Stimulated activated CD4-positive, alpha-beta T cell treated with anti-CD3 and anti-CD28 coated beads, TNF-alpha, amount 100 ng/mL, for 4 hours (primary cell): ENCODE results near the gene TOM1L2.
"Not testable (repeated sequence)": the region's sequence is repeated elsewhere in the genome, so short reads cannot be mapped to it uniquely, and the experiment has no call there.

Source experiments
- DNase-seq, 3 experiments: peaks; one replicate each; pipeline ENCODE4 v3.0.0-alpha.2; 2020; ENCODE audit warnings: low read depth in 3 of 3

The TOM1L2 gene

DNA sequence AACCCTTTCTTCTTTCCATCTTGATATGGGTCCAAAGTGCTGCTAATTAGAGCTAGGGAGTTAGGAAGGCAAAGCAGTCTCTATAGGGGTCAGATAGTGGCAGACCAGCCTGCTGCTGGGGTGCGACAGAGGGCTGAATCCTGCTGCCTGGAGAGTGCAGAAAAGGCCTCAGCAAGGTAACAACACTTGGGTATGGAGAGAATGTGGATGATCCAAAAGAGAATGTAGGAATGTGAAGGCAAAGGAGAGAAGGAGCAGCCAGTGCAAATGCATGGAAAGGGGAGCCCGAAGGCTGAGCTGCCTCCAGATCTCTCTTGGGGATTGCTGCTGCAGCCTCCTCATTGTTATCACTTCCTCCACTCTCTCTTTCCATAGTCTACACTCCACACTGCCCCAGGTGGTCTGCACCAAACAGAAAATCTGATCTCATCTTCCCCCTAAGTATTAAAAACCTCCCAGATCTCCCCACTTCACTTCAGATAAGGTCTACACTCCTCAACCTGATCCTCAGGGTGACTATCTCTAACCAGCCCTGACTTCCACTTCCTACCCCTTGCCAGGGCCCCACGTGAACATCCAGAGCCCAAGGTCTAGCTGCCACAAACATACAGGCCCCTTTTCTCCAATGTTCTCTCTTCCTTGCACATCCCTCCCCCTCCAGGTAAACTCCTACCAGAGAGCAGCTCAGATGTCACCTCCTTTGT, 28.8 kb downstream of the TOM1L2 start:
- DNase-seq, result no peak

DNA sequence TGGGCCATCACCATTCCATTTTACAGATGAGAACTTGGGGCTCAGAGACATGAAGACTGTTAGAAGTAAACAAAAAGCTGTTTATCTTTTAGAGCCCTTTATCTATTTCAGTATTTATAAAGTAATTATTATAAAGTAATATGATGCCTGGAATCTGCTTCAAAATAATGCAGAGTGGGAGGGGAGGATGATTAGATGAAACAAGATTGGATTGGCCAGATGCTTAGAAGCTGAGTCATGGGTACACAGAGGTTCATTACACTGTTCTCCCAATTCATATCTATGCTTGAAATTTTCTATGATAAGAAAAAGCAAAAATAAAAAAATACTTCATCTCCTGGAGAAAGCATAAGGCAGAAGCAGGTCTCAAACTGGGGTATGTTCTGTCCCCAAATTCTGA, 29.4 kb downstream of the TOM1L2 start:
- no peak for DNase-seq

DNA sequence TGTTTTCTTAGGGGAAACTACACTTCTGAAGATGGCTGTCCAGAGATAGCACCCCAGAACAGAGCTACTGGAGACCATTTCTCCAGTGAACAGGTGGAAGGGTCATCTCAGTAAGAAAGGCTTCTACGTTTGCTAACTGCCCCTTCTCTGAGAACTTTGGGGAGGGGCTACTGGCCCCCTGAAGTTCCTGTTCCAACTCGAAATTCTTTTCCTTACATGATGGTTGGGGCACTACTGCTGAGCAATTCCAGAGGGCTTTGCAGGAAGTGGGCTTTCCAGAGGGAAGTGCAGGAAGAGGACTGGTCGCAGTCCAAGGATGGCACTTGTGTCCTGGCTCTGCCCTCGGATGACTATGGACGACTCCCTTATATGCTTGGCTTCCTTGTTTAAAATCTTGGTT, 31.2 kb downstream of the TOM1L2 start:
- no peak for DNase-seq

DNA sequence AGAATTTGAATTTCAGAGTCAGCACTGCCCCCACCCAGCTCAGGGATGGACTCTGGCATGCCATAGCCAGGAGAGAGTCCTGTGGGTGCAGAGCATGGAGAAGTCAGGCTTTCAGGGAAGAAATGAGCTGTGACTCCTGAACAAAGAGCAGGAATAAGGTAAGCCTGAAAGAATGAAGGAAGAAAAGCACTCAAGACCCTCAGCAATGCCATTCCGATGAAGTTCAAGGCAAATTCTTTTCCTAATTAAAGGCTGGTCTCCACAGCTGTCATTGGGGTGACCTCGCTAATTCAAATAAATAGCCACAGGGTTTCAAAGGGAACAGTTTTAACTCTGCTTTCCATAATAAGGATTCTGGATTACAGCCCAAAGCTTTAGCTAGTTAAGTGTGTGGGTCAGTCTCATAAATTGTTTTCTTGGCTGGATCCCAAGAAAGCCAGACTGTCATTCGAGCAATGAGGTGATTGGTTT, 31.7 kb downstream of the TOM1L2 start:
- no peak for DNase-seq

DNA sequence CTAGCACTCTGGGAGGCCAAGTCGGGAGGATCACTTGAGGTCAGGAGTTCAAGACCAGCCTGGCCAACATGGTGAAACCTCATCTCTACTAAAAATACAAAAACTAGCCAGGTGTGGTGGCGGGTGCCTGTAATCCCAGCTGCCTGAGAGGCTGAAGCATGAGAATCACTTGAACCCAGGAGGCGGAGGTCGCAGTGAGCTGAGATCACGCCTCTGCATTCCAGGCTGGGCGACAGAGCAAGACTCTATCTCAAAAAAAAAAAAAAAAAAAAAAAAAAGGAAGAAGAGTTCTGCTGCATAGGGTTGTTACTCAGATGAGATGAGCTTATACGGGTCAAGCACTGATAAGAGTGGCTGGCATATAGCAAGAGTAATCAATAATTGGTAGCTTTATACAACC, 32.3 kb downstream of the TOM1L2 start:
- DNase-seq, result not testable (repeated sequence)

DNA sequence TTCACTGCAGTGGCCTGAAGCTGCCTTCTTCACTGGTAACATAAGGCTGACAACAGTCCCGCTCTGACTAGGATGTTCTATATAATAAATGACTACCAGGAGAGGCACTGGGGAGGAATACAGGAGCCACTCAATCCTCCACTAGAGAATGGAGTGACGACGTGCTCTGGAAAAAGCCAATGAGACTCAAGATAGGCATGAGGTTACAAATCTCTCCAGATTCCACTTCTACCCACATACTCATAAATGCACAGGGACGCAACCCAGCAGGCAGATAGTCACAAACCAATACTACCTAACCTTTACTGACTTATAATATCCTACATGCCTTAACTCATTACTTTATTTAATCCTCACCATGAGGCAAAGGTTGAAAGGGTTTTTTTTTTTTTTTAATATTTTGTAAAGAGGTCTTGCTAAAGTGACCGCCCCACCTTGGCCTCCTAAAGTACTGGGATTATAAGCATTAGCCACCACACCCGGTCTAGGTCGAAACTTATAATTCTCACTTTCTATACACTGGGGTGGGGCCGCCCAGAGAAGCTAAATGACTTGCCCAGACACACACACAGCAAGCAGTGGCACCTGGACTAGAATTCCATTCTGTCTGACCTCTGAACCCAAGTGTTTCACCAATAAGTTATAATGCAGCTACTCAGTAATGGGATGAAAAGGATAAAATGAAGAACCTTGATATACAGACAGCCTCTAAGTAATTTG, 33.7 kb downstream of the TOM1L2 start:
- DNase-seq, result no peak

DNA sequence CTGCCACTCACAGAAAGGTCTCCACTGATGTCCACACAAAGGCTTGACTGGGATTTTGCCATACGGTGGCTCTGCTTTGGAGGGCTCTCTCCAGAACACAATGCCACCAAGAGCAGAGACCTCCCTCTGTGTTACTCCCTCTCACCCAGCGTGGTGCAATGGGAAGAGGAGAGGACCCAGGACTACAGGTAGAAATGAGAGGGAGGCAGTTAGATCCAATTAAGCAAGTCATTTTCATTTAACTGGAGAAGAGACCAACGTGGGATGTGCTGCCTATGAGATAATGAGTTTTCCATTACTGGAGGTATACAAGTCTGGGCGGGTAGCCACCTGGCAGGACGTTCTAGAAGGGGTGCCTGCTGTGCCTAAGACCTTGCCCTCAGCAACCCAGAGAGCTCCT, 34.2 kb downstream of the TOM1L2 start:
- DNase-seq, result no peak

DNA sequence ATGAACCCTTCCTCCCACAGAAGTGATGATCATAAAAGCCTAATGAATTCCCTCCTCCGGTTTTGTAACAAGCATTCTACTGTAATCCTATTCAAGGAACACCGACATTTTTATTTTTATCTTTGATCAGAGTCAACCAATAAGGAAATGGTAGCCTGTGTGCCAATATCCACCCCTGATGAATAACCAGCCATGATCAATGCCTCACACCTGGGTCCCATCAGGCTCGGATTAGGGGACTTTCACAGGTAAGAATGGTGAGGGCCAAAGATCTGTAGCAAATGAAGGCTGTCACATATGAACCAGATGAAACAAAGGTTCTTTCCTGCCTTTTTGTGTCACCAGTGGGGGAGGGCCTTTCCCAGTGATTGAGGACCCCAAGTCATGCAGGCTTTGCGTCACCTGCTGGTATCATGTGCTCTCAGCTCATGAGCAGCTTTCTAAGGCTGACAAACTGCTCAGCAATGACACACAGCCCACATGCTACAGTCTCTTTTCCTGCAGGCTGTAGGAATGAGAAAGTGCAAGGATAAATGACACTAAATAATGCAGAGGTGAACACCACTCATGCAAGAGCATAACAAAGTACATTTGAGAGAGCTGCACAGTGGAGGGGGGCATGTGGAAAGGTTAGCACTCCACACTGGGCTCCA, 34.9 kb downstream of the TOM1L2 start:
- no peak for DNase-seq

DNA sequence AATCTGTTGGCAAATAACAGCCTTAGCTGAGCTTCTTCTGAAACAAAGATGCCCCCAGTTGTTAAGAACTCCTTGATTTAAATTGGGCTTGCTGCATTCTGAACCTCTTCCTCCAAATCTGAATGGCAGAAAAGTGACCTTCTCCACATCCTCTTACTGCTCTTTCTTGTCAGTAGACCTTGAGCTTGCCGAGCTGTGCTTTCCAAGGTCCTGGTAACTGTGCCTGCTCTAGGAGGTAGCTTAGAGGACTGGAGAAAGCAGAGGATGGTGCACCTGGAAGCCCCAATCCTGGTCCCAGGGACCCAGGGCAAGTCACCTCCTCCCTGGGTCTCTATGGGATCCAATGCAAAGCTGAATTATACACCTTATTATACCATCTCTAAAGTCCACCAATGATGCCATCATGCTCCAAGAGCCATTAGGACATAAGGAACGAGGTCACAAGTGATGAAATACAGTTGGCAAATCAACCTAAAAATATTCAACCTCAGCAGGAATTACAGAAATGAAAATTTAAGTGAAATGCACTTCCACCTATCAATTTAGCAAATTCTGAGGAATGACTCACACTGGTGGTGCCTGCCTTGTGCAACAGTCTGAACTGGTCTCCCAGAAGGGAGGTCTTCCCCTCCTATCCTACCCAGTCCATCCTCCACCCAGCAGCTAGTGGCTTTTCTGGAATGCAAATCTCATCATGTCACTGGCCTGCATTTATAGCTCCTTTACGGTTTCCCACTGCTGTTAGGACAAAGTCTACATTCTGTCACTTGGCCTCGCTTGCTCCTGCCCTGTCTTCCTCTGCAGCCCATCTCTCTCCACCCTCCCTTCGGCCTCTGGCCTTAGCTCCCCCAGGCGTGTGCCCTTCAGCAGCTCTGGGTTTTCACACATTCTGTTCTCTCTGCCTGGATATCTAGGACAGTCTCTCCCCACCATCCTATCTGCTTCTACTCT, 36.6 kb downstream of the TOM1L2 start:
- no peak for DNase-seq

DNA sequence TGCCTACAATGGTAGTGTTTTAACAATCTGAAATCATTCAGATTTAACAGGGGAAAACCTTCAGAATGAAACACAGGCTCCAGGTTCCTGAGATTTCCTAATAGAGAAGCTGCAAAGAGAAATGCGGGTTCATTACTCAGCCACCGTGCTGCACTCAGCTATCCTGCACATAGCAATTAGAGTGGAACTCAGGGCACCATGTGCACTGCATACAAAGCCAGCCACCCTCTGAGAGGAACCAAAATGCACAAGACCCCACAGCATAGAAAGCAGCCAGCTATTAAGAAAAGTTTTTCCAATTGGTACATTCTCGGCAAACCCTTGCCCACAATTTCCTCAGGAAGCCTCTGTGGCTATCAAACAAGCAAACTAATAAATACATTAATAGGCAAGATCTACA, 37.4 kb downstream of the TOM1L2 start:
- no peak for DNase-seq

DNA sequence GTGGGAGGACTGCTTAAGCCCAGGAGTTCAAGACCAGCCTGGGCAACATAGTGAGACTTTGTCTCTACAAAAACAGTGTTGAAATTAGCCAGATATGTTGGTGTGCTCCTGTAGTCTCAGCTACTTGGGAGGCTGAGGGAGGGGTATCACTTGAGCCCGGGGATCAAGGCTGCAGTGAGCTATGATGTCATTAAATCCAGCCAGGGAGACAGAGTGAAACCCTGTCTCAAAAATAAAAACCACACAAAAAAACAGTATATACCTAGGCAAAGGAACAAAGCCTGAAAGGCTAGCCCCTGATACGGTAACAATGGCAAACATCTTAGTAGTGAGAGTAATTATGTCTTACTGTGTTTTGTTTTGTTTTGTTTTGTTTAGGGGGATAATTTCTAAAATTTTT, 38.0 kb downstream of the TOM1L2 start:
- DNase-seq, result no peak

DNA sequence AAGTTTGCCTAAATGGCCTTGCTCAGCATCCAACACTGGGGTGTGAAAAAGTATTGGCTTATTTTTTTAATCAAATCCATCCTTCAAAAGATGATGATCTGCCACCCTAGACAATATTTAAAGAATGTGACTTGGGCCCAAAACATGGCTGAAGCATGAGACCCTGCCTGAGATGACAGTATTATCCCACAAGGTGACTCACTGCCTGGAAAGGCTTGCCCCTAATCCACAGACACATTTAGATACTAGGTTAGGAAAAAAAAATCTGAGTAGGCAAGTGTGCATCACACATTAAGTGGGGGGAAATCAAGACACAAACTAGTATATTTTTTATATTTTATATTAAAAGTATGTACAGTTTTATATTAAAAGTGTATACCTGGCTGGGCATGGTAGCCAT, 38.4 kb downstream of the TOM1L2 start:
- no peak for DNase-seq

DNA sequence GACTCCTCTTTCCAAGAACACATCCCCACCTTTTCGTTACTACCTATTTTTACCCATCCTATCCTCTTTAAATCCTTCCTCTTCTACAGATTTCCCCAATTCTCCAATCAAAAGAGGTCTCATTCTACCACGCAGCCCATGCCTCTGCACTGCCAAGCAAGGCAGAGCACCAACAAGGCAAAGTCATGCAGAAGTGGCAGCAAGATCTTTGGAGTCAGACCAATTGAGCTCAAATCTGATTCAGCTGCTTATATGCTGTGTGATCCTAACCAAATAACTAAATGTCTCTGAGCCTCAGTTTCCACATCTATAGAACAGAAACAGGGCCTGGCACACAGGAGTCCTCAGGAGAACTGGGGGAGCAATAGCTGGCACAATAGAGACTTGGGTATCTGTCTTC, 41.0 kb downstream of the TOM1L2 start:
- DNase-seq, result no peak

DNA sequence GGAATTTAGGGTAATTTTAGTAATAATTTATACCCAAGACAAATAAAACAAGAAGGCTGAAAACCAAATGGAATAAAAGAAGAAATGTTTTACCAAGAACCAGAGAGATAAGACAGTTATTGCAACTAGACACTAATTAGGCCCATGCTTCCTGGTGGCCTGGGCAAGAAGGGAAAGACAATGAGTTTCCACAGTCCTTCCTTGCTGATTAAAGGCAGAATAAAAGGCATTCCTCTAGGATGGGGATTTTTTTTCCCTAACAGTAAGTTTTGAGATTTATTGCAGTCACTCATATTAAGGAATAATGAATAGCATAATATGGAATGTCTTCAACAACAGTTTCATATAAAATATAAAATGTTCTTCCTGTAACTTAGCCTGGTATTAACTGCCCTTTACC, 41.5 kb downstream of the TOM1L2 start:
- no peak for DNase-seq

DNA sequence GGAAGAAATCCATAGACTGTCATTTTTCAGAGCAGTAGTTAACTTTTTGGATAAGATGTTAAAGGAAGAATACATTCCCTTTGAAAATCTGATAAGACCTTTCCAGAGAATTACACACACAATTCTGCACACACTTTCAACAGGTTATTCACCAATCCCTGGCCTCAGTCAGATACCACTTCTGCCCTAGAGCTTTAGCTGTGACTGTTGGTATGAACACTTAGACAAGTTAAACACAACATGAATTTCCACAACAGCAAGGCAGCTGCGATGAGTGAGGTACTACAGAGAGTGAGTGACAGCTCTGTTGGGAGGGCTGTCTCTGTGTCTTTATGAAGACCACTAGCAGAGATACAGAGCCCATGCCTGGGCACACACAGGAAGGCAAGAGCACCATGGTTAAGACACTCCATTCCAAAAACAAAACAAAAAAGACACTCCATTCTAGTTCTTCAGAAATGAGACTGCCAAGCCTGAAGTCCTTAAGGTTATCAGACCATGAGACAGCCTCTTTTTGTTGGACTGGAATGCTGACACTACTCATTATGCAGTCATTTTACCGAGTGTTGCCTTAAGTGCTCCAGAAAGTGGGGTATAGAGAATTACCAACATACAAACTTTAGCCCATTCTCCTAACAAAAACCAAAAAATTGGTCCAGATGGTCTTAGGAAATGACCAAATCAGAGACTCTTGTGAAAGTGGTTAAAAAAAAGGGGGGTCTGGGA, 42.4 kb downstream of the TOM1L2 start:
- DNase-seq, result no peak

DNA sequence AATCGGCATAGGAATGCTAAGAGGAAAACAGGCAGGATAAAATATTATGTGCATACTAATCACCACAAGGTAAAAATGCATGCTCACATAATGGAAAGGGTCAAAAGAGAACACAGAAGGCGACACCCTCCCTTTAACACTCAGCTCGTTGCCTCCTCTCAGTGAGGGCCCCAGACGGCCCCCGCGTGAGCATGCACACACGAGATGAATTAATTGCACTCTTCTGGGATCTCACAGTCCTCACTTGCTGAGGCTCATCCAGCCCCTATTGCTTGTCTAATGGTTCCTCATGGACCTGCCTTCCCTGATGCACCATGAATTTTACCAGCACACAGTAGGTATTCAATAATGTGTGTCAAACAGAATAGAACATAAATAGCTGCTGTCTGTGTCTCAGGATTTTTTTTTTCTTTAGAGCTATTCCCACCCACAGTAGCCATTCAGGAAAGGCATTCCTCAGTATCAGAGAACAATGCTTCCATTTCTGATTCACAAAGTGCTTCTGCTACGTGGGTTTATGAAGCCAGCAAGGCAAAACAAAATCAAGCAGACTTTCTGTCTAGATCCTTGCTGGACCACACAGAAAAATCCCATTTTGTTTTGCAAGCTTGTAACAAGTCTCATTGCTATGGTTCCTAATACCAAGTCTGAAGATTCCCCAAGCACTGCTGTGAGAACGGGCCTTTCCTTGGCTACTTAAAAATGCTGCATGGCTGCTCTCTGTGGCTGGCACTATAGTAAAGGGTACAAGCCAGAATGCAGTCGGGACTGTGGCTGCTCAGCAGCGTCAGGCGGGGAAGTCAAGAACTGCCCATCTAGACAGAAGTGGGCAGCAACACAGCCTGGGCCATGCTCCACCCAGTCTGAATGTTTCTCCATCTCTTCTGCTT, 43.6 kb downstream of the TOM1L2 start:
- no peak for DNase-seq

DNA sequence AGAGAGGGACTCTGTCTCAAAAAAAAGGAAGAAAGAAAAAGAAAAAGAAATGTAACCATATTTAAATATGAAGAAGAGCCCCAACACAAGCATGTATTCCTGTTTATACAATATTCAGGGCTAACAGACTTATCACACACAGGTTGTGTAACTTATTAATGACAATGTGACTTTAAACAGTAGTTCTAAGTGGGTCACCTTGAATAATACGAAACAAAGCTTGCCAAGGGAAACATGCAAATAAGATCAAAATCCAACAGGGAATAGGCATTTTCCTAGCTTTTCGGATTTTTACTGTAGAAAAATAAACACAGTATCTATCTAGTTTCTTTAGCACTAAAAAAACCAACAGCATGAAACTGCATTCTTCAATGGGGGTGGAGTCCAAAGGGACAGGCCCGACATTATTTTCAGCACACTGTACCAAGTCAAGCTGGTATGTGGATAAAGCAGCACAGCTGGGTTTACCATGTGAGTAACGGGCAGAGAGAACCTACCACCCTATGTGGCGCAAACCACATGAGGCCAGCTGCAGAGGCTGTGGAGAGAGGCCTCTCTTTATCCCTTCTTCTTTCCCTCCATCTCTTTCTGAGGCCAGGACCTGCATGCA, 45.3 kb downstream of the TOM1L2 start:
- no peak for DNase-seq

DNA sequence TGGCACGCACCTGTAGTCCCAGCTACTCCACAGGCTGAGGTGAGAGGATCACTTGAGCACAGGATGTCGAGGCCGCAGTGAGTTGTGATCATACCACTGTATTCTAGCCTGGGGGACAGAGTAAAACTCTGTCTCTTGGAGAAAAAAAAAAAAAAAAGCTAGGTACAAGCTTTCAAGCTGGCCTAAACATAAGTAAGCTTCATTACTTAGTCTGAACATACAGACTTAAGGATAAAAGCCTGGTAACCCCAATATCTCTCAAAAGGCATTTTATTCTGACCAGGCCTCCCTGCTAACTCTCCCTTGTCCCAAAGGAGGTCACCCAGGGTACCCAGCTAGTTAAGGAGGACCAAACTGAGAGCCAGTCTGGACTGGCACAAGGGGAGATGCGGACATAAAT, 46.2 kb downstream of the TOM1L2 start:
- no peak for DNase-seq

DNA sequence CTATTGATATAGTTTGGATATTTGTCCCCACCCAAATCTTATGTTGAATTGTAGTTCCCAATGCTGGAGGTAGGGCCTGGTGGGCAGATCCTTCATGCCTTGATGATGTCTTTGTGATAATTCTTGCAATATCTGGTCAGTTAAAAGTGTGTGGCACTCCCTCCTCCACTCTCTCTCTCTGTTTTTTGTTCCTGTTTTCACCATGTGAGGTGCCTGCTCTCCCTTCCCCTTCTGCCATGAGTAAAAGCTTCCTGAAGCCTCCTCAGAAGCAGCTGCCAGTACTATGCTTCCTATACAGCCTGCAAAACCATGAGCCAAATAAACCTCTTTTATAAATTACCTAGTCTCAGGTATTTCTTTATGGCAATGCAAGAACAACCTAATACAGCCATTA, 47.3 kb downstream of the TOM1L2 start:
- no peak for DNase-seq
